GM21447 (cell line): ENCODE data around the gene CHTF18.

ENCODE experiments used
- ATAC-seq: cut with Tn5 transposase; IDR thresholded peaks from one replicate; pipeline ENCODE4 v1.9.1; 2021; ENCODE audit not compliant: unreplicated experiment

The CHTF18 gene

GRCh38 chr16:843771-844170, 55.4 kb downstream of the CHTF18 start:
- ATAC-seq, result no peak

- no peak for ATAC-seq
These were observed 56.4 kb downstream of the CHTF18 start for GRCh38 chr16:844638-845350.

GRCh38 chr16:845351-845745, 56.9 kb downstream of the CHTF18 start:
- ATAC-seq, result no peak

GRCh38 chr16:847151-847550, 58.7 kb downstream of the CHTF18 start:
- no peak for ATAC-seq
